Measurements from ENCODE around the gene CYLD.

GRCh38 chr16:50802000-50802399 is 60.1 kb downstream of the CYLD start:
- TF ChIP-seq CTCF (IDR thresholded peaks at IDR 0.05) (no peak), TCF7L2 (IDR thresholded peaks at IDR 0.05; ENCODE audit: low read depth, low read length) (no peak), POLR2AphosphoS5 (IDR thresholded peaks at IDR 0.05; ENCODE audit: low read depth, low read length) (no peak), SIN3A (IDR thresholded peaks at IDR 0.05; ENCODE audit: borderline replicate concordance, insufficient read depth, low read depth, low read length) (no peak)

Measured in Panc1 (cell line).